Activated T-cell treated with anti-CD3 and anti-CD28 coated beads, Interleukin-2, amount 50 U/mL, for 48 hours (primary cell): Measurements from ENCODE around the gene MAP3K14.

Experiments
- DNase-seq, 2 experiments: peaks; one replicate each; pipeline ENCODE4 v3.0.0-alpha.2; 2020

The MAP3K14 gene

GRCh38 chr17:45338996-45339535 is 22.2 kb upstream of the MAP3K14 start:
- peak in 1 of 2 experiments; percentile 7 for DNase-seq

GRCh38 chr17:45338023-45338781 is 21.4 kb upstream of the MAP3K14 start:
- DNase-seq, result peak; percentile 4 to 8

GRCh38 chr17:45336390-45337182 is 19.8 kb upstream of the MAP3K14 start:
- DNase-seq, result peak in 1 of 2 experiments; percentile 3

- peak in 1 of 2 experiments; percentile 1 for DNase-seq
These were observed 18.9 kb upstream of the MAP3K14 start for GRCh38 chr17:45335721-45336120.

GRCh38 chr17:45334701-45335677 is 18.2 kb upstream of the MAP3K14 start:
- DNase-seq, result peak; percentile 4 to 11

GRCh38 chr17:45334231-45334630 is 17.4 kb upstream of the MAP3K14 start:
- peak; percentile 5 to 11 for DNase-seq

- DNase-seq, result no peak
These were observed 16.9 kb upstream of the MAP3K14 start for GRCh38 chr17:45333702-45334092.

- DNase-seq, result peak; percentile 16 to 19
These were observed 16.3 kb upstream of the MAP3K14 start for GRCh38 chr17:45332989-45333701.

GRCh38 chr17:45332505-45332904 is 15.7 kb upstream of the MAP3K14 start:
- no peak for DNase-seq

GRCh38 chr17:45326626-45327025 is 9.8 kb upstream of the MAP3K14 start:
- DNase-seq, result peak in 1 of 2 experiments; percentile 1

- peak in 1 of 2 experiments; percentile 10 for DNase-seq
These were observed 9.0 kb upstream of the MAP3K14 start for GRCh38 chr17:45325810-45326209.

GRCh38 chr17:45324336-45324735 is 7.5 kb upstream of the MAP3K14 start:
- DNase-seq, result no peak

- DNase-seq, result no peak
These were observed 5.3 kb upstream of the MAP3K14 start for GRCh38 chr17:45322168-45322567.

- DNase-seq, result peak in 1 of 2 experiments; percentile 53
These were observed 4.2 kb upstream of the MAP3K14 start for GRCh38 chr17:45320931-45321461.

GRCh38 chr17:45320349-45320930 is 3.6 kb upstream of the MAP3K14 start:
- DNase-seq, result peak in 1 of 2 experiments; percentile 38

- peak in 1 of 2 experiments; percentile 37 for DNase-seq
These were observed 2.5 kb upstream of the MAP3K14 start for GRCh38 chr17:45319239-45319703.

- no peak for DNase-seq
These were observed 1.9 kb upstream of the MAP3K14 start for GRCh38 chr17:45318561-45319230.

GRCh38 chr17:45317111-45317928 is 500 bp upstream of the MAP3K14 start:
- peak; percentile 100 for DNase-seq
